ENCODE results near the gene ARHGEF37.

Gene ARHGEF37

DNA sequence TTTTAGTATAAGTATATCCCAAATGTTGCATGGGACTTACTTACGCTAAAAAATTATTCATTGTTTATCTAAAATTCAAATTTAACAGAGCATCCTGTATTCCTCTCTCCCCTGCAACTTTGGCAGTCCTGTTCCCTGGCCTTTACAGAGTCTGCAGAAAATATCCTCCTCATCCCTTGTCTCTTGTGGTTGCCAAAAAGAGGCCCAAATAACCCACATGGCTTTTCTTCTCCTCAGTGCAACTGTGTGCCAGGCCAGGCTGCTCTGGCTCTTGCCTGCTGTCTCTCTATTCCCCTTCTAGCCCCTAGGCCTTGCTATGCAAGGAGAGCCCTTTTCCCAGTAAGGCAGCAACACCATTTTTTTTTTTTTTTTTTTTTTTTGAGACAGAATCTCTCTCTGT, 23.0 kb downstream of the ARHGEF37 start:
- DNase-seq, result no peak

DNA sequence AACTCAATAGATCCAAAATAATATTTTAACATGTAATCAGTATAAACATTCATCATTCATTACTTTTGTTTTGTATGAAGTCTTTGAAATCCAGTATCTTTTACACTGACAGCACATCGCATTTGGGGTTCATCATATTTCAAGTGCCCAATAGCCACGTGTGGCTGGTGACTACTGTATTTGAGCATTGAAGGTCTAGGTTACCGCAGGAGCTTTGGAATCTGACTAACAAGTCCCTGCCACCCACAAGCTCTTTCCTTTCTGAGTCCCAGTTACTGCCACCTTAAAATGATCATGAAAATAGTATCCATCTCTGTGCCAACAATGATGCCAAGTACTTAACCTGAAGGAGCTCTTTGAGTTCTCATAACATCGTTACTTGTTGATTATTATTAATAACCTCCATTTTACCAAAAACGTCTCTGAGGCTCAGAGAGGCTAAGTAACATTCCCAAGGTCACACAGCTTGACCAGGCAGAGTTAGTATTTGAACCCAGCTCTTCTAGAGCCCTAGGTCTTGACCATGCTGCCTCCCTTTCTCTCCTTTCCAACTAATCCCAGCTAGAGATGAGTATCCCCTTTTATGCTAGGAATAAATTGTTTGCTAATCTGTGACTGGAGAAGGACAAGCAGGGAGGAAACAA, 24.2 kb downstream of the ARHGEF37 start:
- DNase-seq, result no peak

DNA sequence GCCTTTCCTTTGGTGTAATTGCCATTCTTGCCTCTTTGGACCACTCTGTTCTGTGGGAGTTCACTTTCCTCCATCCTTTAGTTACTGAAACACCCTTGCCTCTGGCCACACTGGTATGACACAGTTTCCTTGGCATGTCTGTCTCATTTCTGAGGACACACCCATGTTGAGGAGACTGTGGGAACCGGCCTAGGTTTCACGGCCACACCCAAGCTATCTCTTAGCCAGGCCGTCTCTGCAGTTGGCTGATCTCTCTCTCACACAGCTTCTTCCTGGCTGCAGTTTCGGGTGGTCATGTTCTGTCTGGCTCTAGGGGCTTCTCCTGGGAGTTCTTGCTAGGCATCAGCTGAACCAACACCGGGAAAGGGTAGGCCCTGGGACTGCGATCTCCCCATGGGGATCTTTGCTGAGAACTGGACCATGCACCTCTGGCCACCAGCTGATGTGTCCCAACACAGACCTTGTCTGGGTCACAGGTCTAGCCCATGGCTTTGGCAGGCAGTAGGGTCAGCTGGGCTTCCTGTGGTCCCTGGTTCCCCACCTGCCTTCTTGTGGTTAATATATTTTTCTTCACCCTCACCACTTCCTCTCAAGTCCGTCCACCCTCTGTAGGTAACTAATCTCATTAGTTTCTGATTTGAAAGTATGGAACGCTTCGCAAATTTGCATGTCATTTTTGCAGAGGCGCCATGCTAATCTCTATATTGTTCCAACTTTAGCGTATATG, 24.9 kb downstream of the ARHGEF37 start:
- DNase-seq, result peak; percentile 69

DNA sequence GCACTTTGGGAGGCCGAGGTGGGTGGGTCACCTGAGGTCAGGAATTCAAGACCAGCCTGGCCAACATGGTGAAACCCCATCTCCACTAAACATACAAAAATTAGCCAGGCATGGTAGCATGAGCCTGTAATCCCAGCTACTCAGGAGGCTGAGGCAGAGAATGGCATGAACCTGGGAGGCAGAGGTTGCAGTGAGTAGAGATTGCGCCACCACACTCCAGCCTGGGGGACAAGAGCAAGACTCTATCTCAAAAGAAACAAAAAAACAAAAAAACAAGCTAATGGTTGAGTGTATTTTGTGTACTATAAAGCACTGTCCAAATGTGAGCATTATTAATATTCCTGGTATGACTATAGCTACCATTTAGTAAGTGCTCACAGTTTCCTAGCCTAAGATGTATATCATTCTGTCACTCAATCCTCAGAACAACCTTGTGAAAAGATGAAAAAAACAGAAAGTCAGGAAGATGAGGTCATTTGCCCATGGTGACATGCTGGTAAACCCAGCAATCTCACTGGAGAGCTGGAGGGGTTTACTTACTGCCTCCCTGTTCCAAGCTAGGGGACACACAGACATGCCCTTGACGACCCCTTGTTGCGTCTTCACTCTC, 27.7 kb downstream of the ARHGEF37 start:
- no peak for DNase-seq

DNA sequence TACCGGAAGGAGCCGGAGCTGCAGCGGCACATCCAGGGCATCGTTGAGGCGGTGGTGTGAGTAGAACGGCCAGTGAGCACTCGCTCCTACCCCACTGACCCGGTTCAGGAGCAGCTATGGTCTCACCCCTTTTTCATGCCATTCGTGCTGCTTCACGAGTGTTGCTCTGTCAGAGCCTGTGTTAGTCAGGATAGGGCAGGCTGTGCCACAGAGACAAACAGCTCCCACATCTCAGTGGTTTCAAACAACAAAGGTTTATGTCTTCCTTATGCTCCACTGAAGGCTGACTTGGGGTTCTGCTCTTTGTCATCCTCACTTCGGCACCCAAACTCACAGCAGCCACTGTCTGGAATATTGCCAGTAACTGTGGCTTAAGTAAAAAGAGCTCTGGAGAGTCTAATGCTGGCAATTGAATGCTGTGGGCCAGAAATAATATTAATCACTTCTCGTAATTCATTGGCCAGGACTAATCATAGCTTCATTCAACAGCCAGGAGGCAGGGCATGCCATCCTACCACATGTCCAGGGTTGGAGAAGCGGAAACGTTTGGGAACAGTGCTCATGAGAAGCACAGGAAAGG, 28.4 kb downstream of the ARHGEF37 start:
- no peak for DNase-seq

DNA sequence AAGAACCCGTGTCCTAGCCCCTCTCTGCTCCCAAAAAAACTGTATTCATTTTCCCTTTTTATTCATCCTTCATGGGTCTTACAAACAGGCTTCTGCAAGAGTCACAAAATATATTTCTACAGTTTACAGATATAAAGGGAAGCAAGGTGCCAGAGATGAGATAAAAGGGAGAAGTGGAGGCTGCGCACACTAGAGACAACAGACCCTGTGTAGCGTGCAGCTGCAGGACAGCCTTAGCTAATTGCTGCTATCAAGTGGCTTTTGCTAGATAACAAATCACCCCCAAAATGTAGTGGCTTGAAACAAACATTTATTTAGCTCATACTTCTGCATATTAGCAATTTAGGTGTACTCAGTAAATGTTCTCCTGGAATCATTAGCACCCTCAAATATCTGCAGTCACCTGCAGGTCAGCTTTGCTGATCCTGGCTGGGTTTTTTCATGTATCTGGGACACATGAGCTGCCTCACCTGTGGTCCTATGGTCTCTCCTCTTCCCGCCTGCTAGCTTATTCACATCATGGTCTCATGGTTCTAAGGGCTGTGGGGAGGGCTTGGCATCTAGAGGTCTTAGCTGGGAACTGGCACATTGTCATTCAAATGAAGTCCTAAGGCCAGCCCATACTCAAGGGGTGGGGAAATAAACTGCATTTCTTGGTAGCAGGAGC, 29.4 kb downstream of the ARHGEF37 start:
- DNase-seq, result no peak

DNA sequence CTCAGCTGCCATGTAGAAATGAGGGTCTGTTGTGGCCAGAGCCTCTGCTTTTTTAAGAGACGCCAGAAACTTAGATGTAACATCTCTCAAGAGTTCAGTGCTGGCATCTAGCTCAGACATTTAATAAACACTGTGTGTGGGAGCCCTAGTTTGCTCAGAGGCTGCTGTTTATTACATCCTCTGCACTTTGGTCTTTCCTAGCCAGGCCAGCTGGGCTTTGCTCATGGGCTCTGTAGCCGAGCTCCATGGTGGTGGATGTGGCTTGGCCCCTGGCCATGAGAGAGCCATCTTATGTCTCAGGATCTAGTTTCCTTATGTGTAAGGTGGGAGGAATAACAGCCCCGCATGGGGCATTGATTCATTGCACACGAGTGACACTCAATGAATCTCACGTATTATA, 30.0 kb downstream of the ARHGEF37 start:
- DNase-seq, result peak; percentile 48

DNA sequence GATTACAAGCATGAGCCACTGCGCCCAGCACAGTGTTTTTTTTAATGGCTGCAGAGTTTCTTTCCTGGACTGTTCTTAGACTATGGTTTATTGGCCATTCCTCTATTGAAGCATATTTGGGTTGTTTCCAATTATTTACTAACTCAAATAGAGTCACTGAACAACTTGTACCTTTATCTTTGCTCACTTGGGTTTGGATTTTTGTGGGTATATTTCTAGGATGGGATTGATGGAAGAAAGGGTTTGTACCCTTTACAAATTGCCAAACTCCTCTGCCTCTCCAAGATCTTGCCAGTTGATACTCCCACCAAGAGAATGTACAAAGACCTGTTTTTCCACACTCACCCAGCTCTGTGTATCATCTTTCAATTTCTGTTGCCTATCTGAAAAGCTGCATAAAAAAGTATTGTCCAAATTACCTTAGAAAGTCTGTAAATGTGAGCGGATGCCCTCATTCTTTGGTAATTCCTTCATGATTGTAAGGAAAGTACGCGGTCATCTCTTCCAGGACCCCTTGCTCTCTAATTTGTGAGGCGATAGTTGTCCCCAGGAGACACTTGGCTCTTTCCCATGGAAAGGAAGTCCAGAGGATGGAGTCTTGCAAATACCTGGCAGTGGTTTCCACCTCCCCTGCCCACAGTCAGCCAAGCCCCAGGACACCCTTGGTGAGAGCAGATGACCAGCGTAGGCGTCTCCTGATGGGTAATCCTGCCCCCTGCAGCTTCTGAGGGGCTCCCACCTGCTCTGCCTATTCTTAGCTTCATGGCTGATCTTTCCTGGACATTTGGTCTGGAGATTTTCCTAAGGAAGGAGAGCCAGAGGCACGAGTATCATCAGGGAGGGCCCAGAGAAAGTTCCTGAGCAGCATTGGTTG, 33.0 kb downstream of the ARHGEF37 start:
- DNase-seq, result no peak

DNA sequence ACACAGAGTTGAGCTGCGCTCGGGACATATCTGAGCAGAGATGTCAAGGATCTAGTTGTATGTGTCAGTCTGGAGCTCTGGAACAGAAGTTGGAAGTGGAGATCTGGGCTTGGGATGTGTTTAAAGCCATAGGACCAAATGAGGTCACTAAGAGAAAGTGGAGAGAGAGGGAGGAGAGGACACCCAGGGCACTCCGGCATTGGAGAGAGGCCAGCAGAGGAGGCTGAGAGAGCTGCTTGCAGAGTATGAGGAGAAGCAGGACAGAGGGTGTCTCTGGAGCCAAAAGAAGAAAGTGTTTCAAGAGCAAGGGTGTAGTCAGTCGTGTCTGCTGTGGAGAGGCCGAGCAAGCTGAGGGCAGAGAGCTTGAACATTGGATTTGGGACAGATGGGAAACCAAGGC, 34.7 kb downstream of the ARHGEF37 start:
- no peak for DNase-seq

DNA sequence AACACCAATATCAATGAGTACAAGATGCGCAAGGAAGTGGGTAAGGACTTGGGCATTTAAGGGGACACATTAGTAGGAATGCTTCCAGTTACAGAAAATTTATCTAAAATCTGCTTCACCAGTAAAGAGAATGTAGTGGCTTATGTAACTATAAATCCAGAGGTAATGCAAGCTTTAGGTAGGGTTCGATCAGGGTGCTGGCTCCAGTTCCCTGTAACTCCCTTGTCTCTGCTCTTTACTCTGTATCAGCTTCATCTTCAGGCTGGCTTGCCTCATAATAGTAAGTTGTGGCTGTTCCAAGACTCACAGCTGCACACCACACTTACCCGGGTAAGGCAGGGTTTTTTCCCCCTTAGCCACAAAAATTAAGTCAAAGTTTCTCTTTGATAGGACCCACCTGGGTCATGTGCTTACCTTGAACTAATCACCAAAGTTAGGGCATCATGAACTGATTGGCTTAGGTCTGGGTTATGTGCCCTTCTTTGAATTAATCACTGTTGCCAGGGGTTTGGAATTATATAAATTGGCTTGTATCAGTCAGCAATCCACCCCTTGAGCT, 35.5 kb downstream of the ARHGEF37 start:
- DNase-seq, result no peak

DNA sequence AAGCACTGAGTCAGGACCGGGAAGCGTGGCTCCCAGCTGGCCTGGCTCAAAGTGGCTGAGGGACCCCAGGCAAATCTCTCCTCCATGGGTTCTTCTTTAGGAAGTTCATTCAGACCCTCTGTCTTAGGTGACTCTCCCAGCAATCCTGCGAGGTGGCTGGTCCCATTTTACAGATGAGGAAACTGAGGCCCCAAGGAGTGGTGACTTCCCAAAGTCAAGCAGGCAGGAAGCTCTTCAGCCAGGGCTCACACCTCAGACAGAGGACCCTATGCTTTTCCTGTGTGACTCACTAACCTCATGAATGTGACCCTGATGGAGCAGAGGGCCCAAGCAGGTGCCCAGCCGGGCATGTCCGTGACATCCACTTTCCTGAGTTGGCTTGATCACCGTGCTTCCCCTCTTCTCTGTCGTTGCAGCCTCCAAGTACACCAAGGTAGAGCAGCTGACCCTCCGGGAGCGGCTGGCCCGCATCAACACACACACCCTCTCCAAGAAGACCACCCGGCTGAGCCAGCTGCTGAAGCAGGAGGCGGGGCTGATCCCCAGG, 36.5 kb downstream of the ARHGEF37 start:
- DNase-seq, result no peak

DNA sequence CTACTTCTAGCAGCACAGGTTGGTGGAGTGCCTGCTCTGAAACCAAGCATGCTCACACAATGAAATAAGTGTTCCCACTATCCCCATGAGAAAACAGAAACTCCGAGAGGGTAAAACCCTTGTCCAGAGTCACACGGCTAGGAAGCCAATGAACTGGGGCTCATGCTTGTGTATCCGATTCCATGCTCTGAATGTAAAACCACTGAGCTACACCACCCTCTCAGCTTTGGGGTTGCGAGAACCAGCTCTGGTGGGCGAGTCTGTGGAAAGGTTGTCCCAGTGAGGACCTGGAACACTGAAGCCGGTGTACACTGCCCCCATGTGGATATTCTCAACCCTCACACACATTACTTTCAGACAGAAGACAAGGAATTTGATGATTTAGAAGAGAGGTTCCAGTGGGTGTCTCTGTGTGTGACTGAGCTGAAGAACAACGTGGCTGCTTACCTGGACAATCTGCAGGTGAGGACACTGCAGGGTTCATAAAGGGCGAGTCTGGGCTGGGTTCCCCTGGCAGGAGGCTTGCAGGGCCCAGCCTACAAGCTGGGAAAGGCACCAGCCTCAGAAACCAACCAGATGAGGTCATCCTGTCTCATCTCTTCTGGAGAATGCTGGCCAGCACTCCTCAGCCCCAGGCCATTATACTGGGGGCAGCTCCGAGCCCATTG, 37.4 kb downstream of the ARHGEF37 start:
- DNase-seq, result peak; percentile 51

DNA sequence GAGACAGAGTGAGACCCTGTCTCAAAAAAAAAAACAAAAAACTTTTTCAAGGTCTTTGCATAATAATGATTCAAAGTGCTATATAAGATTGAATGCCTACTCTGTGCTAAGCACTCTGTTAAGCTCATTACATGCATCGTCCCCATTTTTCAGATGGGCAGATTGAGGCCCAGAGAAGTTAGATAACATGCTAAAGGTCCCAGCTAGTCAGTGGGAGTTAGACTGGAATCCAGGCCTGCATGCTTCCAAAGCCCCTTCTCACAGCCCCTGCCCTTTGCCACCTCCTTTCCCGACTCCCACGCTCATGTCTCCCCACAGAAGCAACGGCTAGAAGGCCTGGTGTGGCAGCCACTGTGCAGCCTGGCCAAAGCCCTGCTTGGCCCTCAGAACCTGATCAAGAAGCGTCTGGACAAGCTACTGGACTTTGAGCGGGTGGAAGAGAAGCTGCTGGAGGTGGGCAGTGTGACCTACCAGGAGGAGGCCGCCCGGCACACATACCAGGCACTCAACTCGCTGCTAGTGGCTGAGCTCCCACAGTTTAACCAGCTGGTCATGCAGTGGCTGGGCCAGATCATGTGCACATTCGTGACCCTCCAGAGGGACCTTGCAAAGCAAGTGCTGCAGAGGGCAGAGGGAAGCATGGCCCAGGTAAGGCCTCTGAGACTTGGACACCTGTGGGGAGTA, 40.3 kb downstream of the ARHGEF37 start:
- DNase-seq, result no peak

DNA sequence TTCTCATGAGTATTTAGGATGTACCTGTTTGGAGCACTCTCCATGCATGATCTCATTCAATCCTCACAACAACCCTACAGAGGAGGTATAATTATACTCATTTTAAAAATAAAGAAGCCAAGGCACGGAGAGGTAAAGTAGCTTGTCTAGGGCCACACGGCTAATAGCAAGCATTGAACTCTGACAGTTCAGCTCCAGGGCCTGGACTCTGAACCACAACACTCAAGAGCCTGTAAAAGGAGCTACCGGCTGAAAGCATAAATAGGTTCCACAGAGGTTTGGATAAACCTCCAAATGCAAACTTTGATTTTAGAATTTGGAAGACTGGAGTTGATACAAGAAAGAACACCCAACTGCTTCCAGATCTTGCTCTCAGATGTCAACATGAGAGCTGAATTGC, 41.2 kb downstream of the ARHGEF37 start:
- no peak for DNase-seq

DNA sequence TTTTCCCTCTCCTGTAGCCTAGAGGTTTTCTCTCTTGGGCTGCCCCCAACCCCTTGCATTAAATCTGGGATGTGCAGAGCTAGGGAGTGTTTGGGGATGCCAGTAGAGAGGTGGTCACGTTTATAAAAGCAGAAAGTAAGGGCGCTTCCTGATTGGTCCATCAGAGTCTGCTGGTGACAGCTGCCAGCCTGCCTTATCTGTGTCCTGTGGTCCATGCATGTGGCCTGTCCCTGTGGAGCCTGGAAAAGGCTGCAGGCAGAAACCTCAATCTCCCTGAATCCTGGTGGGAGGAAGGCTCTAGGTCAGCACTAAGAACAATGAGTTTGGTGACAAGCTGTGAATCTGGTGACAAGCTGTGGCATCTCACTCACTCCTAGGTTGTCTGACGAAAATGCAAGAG, 42.2 kb downstream of the ARHGEF37 start:
- DNase-seq, result no peak

DNA sequence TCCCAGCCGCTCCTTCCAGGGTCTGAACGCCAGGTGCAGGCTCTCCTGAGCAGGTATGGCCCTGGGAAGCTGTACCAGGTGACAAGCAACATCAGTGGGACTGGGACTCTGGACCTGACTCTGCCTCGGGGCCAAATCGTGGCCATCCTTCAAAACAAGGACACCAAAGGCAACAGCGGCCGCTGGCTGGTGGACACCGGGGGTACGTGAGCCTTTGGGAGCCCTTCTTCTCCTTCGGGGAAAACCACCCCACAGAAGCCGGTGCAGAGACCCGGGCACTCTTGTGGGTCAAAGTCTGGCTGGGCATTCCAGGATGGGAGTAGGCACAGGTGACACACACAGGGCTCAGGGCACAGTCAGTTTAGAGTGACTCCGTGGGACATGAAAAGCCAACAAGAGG, 45.8 kb downstream of the ARHGEF37 start:
- DNase-seq, result no peak

DNA sequence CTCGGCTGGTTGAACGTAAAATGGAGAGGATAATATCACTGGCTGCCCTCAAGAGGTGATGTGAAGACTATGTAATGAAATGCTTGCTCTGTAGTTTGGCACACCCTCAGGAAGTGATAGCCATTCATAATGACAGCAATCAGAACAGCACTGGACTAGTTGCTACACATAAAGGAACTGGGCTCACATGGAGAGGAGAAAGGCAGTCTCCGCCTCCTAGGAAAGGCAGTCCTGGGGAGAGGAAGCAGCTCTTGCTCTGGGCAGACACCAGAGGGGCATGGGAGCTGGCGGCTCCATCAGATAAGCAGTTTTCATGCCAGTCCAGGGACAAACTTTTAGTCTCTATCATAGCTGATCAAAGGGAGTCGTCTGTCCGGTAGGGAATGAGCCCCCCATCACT, 46.9 kb downstream of the ARHGEF37 start:
- no peak for DNase-seq

DNA sequence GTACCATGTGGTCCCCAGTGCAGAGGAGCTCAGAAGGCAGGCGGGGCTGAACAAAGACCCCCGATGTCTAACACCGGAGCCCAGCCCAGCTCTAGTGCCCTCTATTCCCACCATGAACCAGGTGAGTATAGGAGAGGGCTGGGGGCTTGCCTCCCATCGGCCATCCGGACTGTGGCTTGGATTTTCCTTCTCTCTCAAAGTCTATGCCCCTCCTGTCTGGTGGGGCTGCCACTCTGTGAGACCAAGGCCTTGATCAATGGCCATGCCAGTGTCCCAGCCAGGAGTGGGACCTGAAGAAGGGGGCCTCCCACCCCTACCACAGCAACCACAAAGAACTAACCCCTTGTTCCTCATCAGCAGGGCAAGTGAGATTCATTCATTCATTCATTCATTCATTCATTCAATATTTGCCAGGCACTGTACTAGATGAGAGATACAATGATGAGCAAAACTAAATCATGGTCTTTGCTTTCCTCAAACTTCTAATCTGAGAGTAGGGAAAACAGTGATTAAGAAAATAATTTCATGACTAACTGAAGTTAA, 47.6 kb downstream of the ARHGEF37 start:
- DNase-seq, result no peak

DNA sequence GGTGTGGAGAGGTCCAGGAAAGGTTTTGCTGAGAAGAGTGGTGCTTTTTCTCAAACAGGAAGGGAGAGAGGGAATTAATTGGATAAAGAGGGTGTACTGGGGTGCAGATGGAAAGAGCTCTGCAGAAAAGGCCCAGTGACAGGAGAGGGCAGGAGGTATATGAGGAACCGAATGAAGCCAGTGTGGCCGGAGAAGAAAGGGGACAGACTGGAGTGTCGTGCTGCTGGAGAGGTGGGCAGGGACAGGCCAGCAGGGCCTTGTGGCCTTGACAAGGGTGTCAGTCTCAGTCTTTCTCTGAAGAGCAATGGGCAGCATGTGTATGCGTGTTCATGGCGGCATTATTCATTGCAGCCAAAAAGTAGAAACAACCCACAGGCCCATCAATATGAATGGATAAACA, 48.1 kb downstream of the ARHGEF37 start:
- DNase-seq, result no peak

DNA sequence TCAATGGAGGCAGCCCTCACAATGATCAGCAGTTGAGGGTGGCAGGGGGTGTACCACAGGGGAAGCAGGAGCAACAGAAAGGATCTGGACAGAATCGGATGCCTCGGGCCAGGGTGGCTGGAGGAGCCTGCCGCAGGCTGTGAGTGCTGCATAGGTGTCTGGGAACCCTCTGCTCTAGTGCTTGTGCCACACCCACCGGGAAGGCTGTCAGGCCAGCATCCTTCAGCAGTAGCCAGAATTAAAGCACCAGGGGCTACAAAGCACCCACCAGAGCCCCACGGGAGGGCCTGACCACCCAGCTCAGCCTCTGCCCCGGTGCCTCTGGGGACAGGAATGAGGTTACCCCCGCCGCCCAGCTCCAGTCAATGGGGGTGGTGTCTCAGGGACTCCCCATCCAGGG, 49.0 kb downstream of the ARHGEF37 start:
- DNase-seq, result no peak
